A549 (cell line): ENCODE data around the gene CFAP73. TPM values are rescaled to one million over a fixed set of nuclear protein-coding genes. Genes with fewer than 3 reads are reported as not detected.
"Not testable (repeated sequence)": the region's sequence is repeated elsewhere in the genome, so short reads cannot be mapped to it uniquely, and the experiment has no call there.

Source experiments
- ATAC-seq, 2 experiments: fragments of 200-7000 bp in 1 of 2; fragments of >200 bp in 1 of 2; cut with Nextera tagmentation in 1 of 2; cut with Tn5 transposase in 1 of 2; 3 replicates each; pipeline versions ENCODE4 v1.8.0 to v1.9.1; 2018 to 2020; ENCODE audit warnings: mild to moderate bottlenecking in 1 of 2, moderate library complexity in 1 of 2
- CTCF ChIA-PET: fragments of 300-600 bp; sonication (Branson Sonifier 250); formaldehyde crosslinking; extraction: SDS; loops from one replicate; lab custom pipeline; 2021; ENCODE audit warnings: antibody characterized with exemption, inconsistent platforms; lab: Yijun Ruan, JAX
- POLR2A ChIA-PET: fragments of 350-600 bp; formaldehyde crosslinking; extraction: SDS; loops from one replicate; lab custom pipeline; 2021; ENCODE audit warnings: antibody characterized with exemption, inconsistent platforms; lab: Yijun Ruan, JAX
- DNase-seq, 2 experiments: peaks; one replicate each; pipeline versions ENCODE4 v3.0.0 to v3.0.0-alpha.2; 2011 to 2016; ENCODE audit warnings: low read depth in 1 of 2, low spot score in 1 of 2
- FAIRE-seq: peaks from 2 replicates; lab custom pipeline; 2011; peaks lifted over from hg19 to GRCh38; lab: Jason Lieb, UNC
- H3K27ac ChIP-seq, 2 experiments: fragments of >200 bp; sonication (Bioruptor Twin); formaldehyde crosslinking; 3 replicates each; pipeline ENCODE4 v1.5.1; 2016 to 2017
- H3K4me1 ChIP-seq: fragments of >200 bp; sonication (Bioruptor Twin); formaldehyde crosslinking; 3 replicates; pipeline ENCODE4 v1.6.1; 2016
- H3K4me2 ChIP-seq: fragments of >200 bp; sonication (Bioruptor Twin); formaldehyde crosslinking; 3 replicates; pipeline ENCODE4 v1.6.1; 2016
- H3K4me3 ChIP-seq: fragments of >200 bp; sonication (Bioruptor Twin); formaldehyde crosslinking; 3 replicates; pipeline ENCODE4 v1.5.1; 2016
- H3K9me3 ChIP-seq: fragments of >200 bp; sonication (Bioruptor Twin); formaldehyde crosslinking; 3 replicates; pipeline ENCODE4 v1.6.1; 2016
- CEBPB ChIP-seq, 2 experiments: fragments of >200 bp in 1 of 2; sonication (Bioruptor Twin) in 1 of 2; formaldehyde crosslinking in 1 of 2; IDR thresholded peaks; 2 replicates each; pipeline ENCODE4 v1.6.1; 2012 to 2016
- CHD2 ChIP-seq: fragments of 150-350 bp; IDR thresholded peaks from 2 replicates; pipeline ENCODE4 v1.6.1; 2014; ENCODE audit warnings: low read length; ENCODE audit not compliant: partially characterized antibody
- EP300 ChIP-seq, 2 experiments: fragments of >200 bp; sonication (Bioruptor Twin); formaldehyde crosslinking; IDR thresholded peaks; 2 replicates in 1 of 2; 3 replicates in 1 of 2; pipeline ENCODE4 v1.6.1; 2016 to 2017
- FOSL2 ChIP-seq, 2 experiments: fragments of 450-650 bp in 1 of 2; fragments of >200 bp in 1 of 2; sonication (Bioruptor Twin) in 1 of 2; formaldehyde crosslinking; IDR thresholded peaks; 2 replicates each; pipeline versions ENCODE4 v1.5.0 to v1.6.1; 2016 to 2020; ENCODE audit warnings: mild to moderate bottlenecking in 1 of 2, moderate library complexity in 1 of 2
- GATA3 ChIP-seq: IDR thresholded peaks from 2 replicates; pipeline ENCODE4 v1.6.1; 2012; ENCODE audit warnings: borderline replicate concordance
- HDAC2 ChIP-seq: fragments of 200-600 bp; sonication (generic); IDR thresholded peaks from 2 replicates; pipeline ENCODE4 v1.6.1; 2016
- HOXA7 ChIP-seq: fragments of 250-450 bp; sonication (Bioruptor Pico); IDR thresholded peaks from 2 replicates; pipeline ENCODE4 v1.5.0; 2020; ENCODE audit warnings: mild to moderate bottlenecking, moderate library complexity
- HOXB13 ChIP-seq: fragments of 250-450 bp; sonication (Bioruptor Pico); IDR thresholded peaks from 2 replicates; pipeline ENCODE4 v1.5.0; 2020; ENCODE audit warnings: low read depth, mild to moderate bottlenecking, moderate library complexity
- NFE2L2 ChIP-seq: fragments of 150-350 bp; conservative IDR thresholded peaks from 2 replicates; pipeline ENCODE4 v1.6.1; 2014; ENCODE audit warnings: low read length
- PHF8 ChIP-seq: fragments of 200-600 bp; sonication (generic); IDR thresholded peaks from 2 replicates; pipeline ENCODE4 v1.6.1; 2016; ENCODE audit warnings: low read depth, mild to moderate bottlenecking, antibody characterized with exemption, moderate library complexity, borderline replicate concordance
- POLR2A ChIP-seq: IDR thresholded peaks from 2 replicates; pipeline ENCODE4 v1.6.1; 2012; ENCODE audit warnings: mild to moderate bottlenecking, low read length
- RARB ChIP-seq: fragments of 250-450 bp; sonication (Bioruptor Pico); IDR thresholded peaks from 2 replicates; pipeline ENCODE4 v1.8.0; 2021; ENCODE audit warnings: mild to moderate bottlenecking, moderate library complexity
- RNF2 ChIP-seq: fragments of 200-600 bp; sonication (generic); IDR thresholded peaks from 2 replicates; pipeline ENCODE4 v1.6.1; 2016; ENCODE audit warnings: low read depth, mild to moderate bottlenecking, antibody characterized with exemption, moderate library complexity, borderline replicate concordance
- SMC3 ChIP-seq: fragments of >200 bp; sonication (Bioruptor Twin); formaldehyde crosslinking; IDR thresholded peaks from 3 replicates; pipeline ENCODE4 v1.6.1; 2018; ENCODE audit warnings: inconsistent platforms
- SREBF2 ChIP-seq: fragments of 450-650 bp; IDR thresholded peaks from 2 replicates; pipeline ENCODE4 v1.6.1; 2014; ENCODE audit warnings: mild to moderate bottlenecking, moderate library complexity
- TP53 ChIP-seq: fragments of 250-450 bp; sonication (Bioruptor Pico); IDR thresholded peaks from 2 replicates; pipeline ENCODE4 v1.5.0; 2021; ENCODE audit warnings: mild to moderate bottlenecking, moderate library complexity
- ZFP36 ChIP-seq: fragments of 450-650 bp; IDR thresholded peaks from 2 replicates; pipeline ENCODE4 v1.6.1; 2014; ENCODE audit warnings: borderline replicate concordance; ENCODE audit not compliant: partially characterized antibody
- ZNF302 ChIP-seq: fragments of 250-450 bp; sonication (Bioruptor Pico); IDR thresholded peaks from 2 replicates; pipeline ENCODE4 v1.9.0; 2021; ENCODE audit warnings: inconsistent platforms, mild to moderate bottlenecking, moderate library complexity
- WGBS: methylation state at CpG from one replicate; pipeline ENCODE4 v1.1.6; 2017; ENCODE audit errors: missing lambda C conversion rate; 5-methylcytosine and 5-hydroxymethylcytosine counted together
- polyA plus RNA-seq, 4 experiments: library from polyadenylated mRNA; depleted of rRNA in 3 of 4; stranded (reverse); fragments of >200 nt; fragmentation: RNase III in 1 of 4; extraction: RNeasy Plus Mini Kit Qiagen cat#74134 plus additional on column Dnase treatment in 1 of 4; gene quantifications; 2 replicates in 3 of 4; 3 replicates in 1 of 4; pipeline ENCODE4 v1.2.3, GENCODE V29; 2011 to 2017
- TF ChIP-seq, protein P1 (sequence below): IDR thresholded peaks from 2 replicates; pipeline ENCODE4 v1.6.1; 2012; ENCODE audit warnings: low read depth, borderline replicate concordance
- TF ChIP-seq, protein P2 (sequence below): fragments of 250-450 bp; sonication (Bioruptor Pico); IDR thresholded peaks from 2 replicates; pipeline ENCODE4 v1.5.0; 2020; ENCODE audit warnings: low read depth, mild to moderate bottlenecking, moderate library complexity
- TF ChIP-seq, protein P3 (sequence below): fragments of 200-600 bp; sonication (generic); IDR thresholded peaks from 2 replicates; pipeline ENCODE4 v1.6.1; 2016; ENCODE audit warnings: antibody characterized with exemption, mild to moderate bottlenecking, moderate library complexity
- TF ChIP-seq, protein P4 (sequence below): fragments of 150-350 bp; IDR thresholded peaks from 2 replicates; pipeline ENCODE4 v1.6.1; 2014; ENCODE audit warnings: low read depth, mild to moderate bottlenecking, low read length

CFAP73 gene
- polyA plus RNA-seq, 2 of the 4 experiments (the other 2 are of a cell fraction), result 0.05 TPM; not detected in 1

DNA sequence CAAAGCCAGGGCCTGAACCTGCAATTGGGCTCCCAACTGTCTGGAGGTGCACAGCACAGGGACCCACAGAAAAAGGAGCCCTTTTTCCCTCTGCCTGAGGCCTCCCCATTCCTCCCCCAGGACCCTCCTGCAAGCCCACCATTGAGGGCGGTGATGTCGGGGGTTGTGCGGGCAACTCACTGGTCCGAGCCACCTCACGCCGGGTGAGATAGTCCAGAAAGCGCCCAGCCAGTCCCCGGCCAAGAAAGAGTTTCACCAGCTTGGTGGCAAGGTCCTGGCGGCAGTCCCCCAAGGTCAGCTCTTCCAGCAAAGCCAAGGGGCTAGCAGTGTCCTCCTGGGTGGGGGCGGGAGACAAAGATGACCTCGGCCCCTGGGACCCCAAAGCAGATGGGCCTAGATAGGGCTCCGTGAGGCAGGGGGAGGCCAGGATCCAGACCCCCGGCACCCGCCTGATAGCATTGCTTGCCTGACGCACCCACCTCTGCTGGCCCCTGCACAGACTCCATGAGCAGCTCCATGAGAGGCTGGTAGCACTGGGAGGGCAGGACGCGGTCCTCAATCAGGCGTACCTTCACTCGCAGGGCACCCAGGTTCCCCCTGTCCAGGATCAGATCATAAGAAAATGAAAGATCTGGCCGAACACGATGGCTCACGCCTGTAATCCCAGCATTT lies 33.9 kb upstream of the CFAP73 start:
- Histone ChIP-seq H3K4me2 (no peak overlapping the region), H3K27ac (no peak overlapping the region), H3K9me3 (no peaks in the 10 kb centered on the region), H3K4me3 (no peak overlapping the region), H3K4me1 (no peaks in the 10 kb centered on the region)
- WGBS, result 84% methylated on average over 18 of the region's 22 CpGs
- POLR2A ChIA-PET, result no interaction called here
- DNase-seq, result no peak
- ATAC-seq, result no peak
- CTCF ChIA-PET, result interaction anchor here (1.4 to 2.6 kb wide), 2 partner anchors 16 to 67 kb away, joined by 6 to 12 read pairs; no protein-coding TSS in a partner anchor
- FAIRE-seq, result no peak
- TF ChIP-seq, protein P1, sequence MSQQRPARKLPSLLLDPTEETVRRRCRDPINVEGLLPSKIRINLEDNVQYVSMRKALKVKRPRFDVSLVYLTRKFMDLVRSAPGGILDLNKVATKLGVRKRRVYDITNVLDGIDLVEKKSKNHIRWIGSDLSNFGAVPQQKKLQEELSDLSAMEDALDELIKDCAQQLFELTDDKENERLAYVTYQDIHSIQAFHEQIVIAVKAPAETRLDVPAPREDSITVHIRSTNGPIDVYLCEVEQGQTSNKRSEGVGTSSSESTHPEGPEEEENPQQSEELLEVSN, result no peak
- TF ChIP-seq ZNF302 (no peak), ZFP36 (no peak), HDAC2 (no peak), SMC3 (no peak)

DNA sequence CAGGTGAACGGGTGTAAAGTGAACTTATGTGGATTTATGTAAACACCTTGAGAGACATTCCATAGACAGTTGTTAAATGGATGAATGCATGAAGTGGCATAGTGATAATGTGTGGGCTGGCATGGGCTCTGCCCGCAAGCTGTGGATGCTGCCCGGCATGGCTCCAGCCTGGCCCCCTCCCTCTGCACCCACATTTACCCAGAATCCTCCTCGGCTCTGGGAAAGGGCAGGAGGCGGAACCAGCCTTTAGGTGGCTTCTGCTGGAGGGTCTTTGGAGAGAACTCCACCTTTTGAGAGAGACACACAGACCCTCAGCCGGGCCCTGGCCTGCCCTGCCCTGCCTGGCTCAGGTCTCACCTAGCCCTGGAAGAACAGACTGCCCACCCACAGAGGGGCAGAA lies 32.6 kb upstream of the CFAP73 start:
- POLR2A ChIA-PET, result no interaction called here
- Histone ChIP-seq H3K4me2 (no peak overlapping the region), H3K27ac (no peak overlapping the region), H3K4me1 (no peaks in the 10 kb centered on the region), H3K9me3 (no peaks in the 10 kb centered on the region), H3K4me3 (no peak overlapping the region)
- ATAC-seq (peak in 1 of 2 experiments; percentile 41; a peak in 3 of 6 replicates), DNase-seq (no peak), FAIRE-seq (no peak)
- CTCF ChIA-PET, result interaction anchor here (1.4 to 1.6 kb wide), 2 partner anchors 18 to 36 kb away, joined by 4 to 8 read pairs; no protein-coding TSS in a partner anchor
- TF ChIP-seq NFE2L2 (no peak), CHD2 (no peak), HOXB13 (CRISPR knock-in tag) (no peak)
- 63% methylated on average over 5 of the region's 6 CpGs for WGBS

DNA sequence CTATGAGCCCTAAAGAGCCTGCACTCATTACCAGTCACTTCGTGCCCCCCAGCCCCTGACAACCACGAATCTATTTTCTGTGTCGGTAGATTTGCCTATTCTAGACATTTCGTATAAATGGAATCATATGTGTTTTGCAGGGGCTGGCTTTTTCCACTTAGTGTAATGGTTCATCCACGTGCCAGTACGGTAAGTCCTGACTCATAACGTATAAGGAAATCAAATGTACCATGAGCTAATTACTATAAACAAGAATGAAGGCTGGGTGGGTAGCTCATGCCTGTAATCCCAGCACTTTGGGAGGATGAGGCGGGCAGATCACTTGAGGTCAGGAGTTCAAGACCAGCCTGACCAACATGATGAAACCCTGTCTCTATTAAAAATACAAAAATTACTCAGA lies 31.8 kb upstream of the CFAP73 start:
- POLR2A ChIA-PET, result not testable (repeated sequence)

DNA sequence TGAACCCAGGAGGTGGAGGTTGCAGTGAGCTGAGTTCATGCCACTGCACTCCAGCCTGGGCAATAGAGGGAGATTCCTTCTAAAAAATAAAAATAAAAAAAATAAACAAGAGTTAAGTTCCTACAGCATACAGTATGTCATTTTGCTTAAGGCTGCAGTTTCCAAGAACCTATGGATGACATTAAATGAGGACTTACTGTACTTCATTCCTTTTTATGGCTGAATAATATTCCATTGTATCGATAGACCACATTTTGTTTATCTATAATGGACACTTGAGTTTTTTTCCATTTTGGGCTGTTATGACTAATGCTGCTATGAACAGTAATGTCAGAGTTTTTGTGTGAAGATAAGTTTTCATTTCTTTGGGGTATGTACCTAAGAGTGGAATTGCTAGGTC lies 31.4 kb upstream of the CFAP73 start:
- H3K4me3 ChIP-seq, result no peak overlapping the region
- H3K9me3 ChIP-seq, result peaks cover 3% of the 10 kb centered on the region; the same call in 1 of the 3 replicates
- WGBS, result 92% methylated on average over 1 of the region's 1 CpG
- DNase-seq (no peak), ATAC-seq (no peak), FAIRE-seq (no peak)
- no peak overlapping the region for H3K4me2 ChIP-seq
- H3K27ac ChIP-seq, result no peak overlapping the region
- CTCF ChIA-PET, result interaction anchor here (1.4 to 1.6 kb wide), 2 partner anchors 19 to 35 kb away, joined by 4 to 8 read pairs; no protein-coding TSS in a partner anchor
- POLR2A ChIA-PET, result no interaction called here
- H3K4me1 ChIP-seq, result no peaks in the 10 kb centered on the region
- TF ChIP-seq SREBF2 (no peak), ZNF302 (no peak), RNF2 (no peak), PHF8 (no peak), CEBPB (IDR thresholded peaks at IDR 0.05) (no peak), POLR2A (no peak), CHD2 (no peak), EP300 (IDR thresholded peaks at IDR 0.05) (no peak), FOSL2 (IDR thresholded peaks at IDR 0.05) (no peak), FOSL2 (CRISPR knock-in tag; IDR thresholded peaks at IDR 0.05) (no peak), HOXA7 (no peak), TP53 (CRISPR knock-in tag) (no peak), RARB (CRISPR knock-in tag) (no peak), GATA3 (no peak)
- TF ChIP-seq, protein P2, sequence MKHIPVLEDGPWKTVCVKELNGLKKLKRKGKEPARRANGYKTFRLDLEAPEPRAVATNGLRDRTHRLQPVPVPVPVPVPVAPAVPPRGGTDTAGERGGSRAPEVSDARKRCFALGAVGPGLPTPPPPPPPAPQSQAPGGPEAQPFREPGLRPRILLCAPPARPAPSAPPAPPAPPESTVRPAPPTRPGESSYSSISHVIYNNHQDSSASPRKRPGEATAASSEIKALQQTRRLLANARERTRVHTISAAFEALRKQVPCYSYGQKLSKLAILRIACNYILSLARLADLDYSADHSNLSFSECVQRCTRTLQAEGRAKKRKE, result no peak
- TF ChIP-seq, protein P3, sequence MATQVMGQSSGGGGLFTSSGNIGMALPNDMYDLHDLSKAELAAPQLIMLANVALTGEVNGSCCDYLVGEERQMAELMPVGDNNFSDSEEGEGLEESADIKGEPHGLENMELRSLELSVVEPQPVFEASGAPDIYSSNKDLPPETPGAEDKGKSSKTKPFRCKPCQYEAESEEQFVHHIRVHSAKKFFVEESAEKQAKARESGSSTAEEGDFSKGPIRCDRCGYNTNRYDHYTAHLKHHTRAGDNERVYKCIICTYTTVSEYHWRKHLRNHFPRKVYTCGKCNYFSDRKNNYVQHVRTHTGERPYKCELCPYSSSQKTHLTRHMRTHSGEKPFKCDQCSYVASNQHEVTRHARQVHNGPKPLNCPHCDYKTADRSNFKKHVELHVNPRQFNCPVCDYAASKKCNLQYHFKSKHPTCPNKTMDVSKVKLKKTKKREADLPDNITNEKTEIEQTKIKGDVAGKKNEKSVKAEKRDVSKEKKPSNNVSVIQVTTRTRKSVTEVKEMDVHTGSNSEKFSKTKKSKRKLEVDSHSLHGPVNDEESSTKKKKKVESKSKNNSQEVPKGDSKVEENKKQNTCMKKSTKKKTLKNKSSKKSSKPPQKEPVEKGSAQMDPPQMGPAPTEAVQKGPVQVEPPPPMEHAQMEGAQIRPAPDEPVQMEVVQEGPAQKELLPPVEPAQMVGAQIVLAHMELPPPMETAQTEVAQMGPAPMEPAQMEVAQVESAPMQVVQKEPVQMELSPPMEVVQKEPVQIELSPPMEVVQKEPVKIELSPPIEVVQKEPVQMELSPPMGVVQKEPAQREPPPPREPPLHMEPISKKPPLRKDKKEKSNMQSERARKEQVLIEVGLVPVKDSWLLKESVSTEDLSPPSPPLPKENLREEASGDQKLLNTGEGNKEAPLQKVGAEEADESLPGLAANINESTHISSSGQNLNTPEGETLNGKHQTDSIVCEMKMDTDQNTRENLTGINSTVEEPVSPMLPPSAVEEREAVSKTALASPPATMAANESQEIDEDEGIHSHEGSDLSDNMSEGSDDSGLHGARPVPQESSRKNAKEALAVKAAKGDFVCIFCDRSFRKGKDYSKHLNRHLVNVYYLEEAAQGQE, result no peak
- TF ChIP-seq, protein P4, sequence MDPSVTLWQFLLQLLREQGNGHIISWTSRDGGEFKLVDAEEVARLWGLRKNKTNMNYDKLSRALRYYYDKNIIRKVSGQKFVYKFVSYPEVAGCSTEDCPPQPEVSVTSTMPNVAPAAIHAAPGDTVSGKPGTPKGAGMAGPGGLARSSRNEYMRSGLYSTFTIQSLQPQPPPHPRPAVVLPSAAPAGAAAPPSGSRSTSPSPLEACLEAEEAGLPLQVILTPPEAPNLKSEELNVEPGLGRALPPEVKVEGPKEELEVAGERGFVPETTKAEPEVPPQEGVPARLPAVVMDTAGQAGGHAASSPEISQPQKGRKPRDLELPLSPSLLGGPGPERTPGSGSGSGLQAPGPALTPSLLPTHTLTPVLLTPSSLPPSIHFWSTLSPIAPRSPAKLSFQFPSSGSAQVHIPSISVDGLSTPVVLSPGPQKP, result no peak

More for the DNA sequence above, 31.8 kb upstream of the CFAP73 start:
- ATAC-seq, H3K27ac ChIP-seq, H3K4me1 ChIP-seq, H3K4me2 ChIP-seq, DNase-seq, H3K9me3 ChIP-seq, H3K4me3 ChIP-seq, FAIRE-seq: not testable (repeated sequence)
- CTCF ChIA-PET, result interaction anchor here (1.4 to 1.6 kb wide), 2 partner anchors 19 to 36 kb away, joined by 4 to 8 read pairs; no protein-coding TSS in a partner anchor
- WGBS, result 45% methylated on average over 8 of the region's 8 CpGs
